GM23338 (cell line): ENCODE measurements around the gene KRTAP10-12. TPM values are rescaled to one million over a fixed set of nuclear protein-coding genes. Genes with fewer than 3 reads are reported as not detected.
"Not testable (repeated sequence)": the region's sequence is repeated elsewhere in the genome, so short reads cannot be mapped to it uniquely, and the experiment has no call there.

ENCODE experiments used
- ATAC-seq: fragments of 200-7000 bp; cut with Tn5 transposase; 3 replicates; pipeline ENCODE4 v1.9.1; 2020
- DNase-seq: peaks from one replicate; pipeline ENCODE4 v3.0.0-alpha.2; 2015; ENCODE audit warnings: low spot score
- H2AFZ ChIP-seq: fragments of 200-600 bp; sonication (generic); 2 replicates; pipeline ENCODE4 v1.8.0; 2016; ENCODE audit warnings: antibody characterized with exemption, mild to moderate bottlenecking, moderate library complexity
- H3F3A ChIP-seq: fragments of 200-600 bp; sonication (generic); replicated peaks from 2 replicates; pipeline ENCODE4 v1.8.0; 2017; ENCODE audit warnings: antibody characterized with exemption, mixed run types, low read depth
- H3K27ac ChIP-seq: fragments of 200-600 bp; sonication (generic); 2 replicates; pipeline ENCODE4 v1.6.1; 2016; ENCODE audit warnings: low read depth
- H3K27me3 ChIP-seq: fragments of 200-600 bp; sonication (generic); 2 replicates; pipeline ENCODE4 v1.8.0; 2016; ENCODE audit warnings: mild to moderate bottlenecking, mixed run types, moderate library complexity; ENCODE audit not compliant: insufficient read depth
- H3K36me3 ChIP-seq: fragments of 200-600 bp; sonication (generic); 2 replicates; pipeline ENCODE4 v1.8.0; 2016; ENCODE audit warnings: mild to moderate bottlenecking; ENCODE audit not compliant: insufficient read depth
- H3K4me1 ChIP-seq: fragments of 200-600 bp; sonication (generic); 2 replicates; pipeline ENCODE4 v1.8.0; 2016; ENCODE audit warnings: mild to moderate bottlenecking, moderate library complexity; ENCODE audit not compliant: insufficient read depth
- H3K4me2 ChIP-seq: fragments of 200-600 bp; sonication (generic); 2 replicates; pipeline ENCODE4 v1.7.1; 2017; ENCODE audit warnings: mixed run types
- H3K4me3 ChIP-seq: fragments of 200-600 bp; sonication (generic); 2 replicates; pipeline ENCODE4 v1.6.1; 2016; ENCODE audit warnings: mixed run types
- H3K79me2 ChIP-seq: fragments of 200-600 bp; sonication (generic); replicated peaks from 2 replicates; pipeline ENCODE4 v1.8.0; 2017; ENCODE audit warnings: mild to moderate bottlenecking; ENCODE audit not compliant: insufficient read depth
- H3K9me2 ChIP-seq: fragments of 200-600 bp; sonication (generic); 2 replicates; pipeline ENCODE4 v1.8.0; 2017; ENCODE audit not compliant: insufficient read depth
- H4K20me1 ChIP-seq: fragments of 200-600 bp; sonication (generic); replicated peaks from 2 replicates; pipeline ENCODE4 v1.8.0; 2017; ENCODE audit warnings: mild to moderate bottlenecking; ENCODE audit not compliant: insufficient read depth
- H3K27ac Mint-ChIP-seq: 2 replicates; pipeline ENCODE4 v1.8.0; 2020; ENCODE audit warnings: inconsistent platforms, mild to moderate bottlenecking, moderate library complexity, mixed read lengths
- H3K27me3 Mint-ChIP-seq: 3 replicates; pipeline ENCODE4 v1.8.0; 2022; ENCODE audit warnings: low read depth, mild to moderate bottlenecking, moderate library complexity, mixed read lengths, inconsistent platforms; ENCODE audit not compliant: insufficient read depth, poor library complexity
- H3K36me3 Mint-ChIP-seq: 3 replicates; pipeline ENCODE4 v1.8.0; 2021; ENCODE audit warnings: low read depth, mild to moderate bottlenecking, inconsistent platforms, moderate library complexity, mixed read lengths
- H3K4me1 Mint-ChIP-seq: 3 replicates; pipeline ENCODE4 v1.8.0; 2020; ENCODE audit warnings: mild to moderate bottlenecking, inconsistent platforms, mixed read lengths
- H3K4me3 Mint-ChIP-seq: 3 replicates; pipeline ENCODE4 v1.8.0; 2021; ENCODE audit warnings: moderate library complexity, mild to moderate bottlenecking, inconsistent platforms, mixed read lengths
- H3K9me3 Mint-ChIP-seq: 3 replicates; pipeline ENCODE4 v1.8.0; 2020; ENCODE audit warnings: moderate library complexity, mild to moderate bottlenecking, inconsistent platforms, mixed read lengths
- CREB1 ChIP-seq: fragments of 250-450 bp; sonication (Bioruptor Pico); IDR thresholded peaks from 2 replicates; pipeline ENCODE4 v1.5.0; 2020; ENCODE audit warnings: low read depth, mild to moderate bottlenecking, moderate library complexity
- CTCF ChIP-seq, 2 experiments: fragments of 200-600 bp in 1 of 2; sonication (generic) in 1 of 2; conservative IDR thresholded peaks; 2 replicates each; pipeline versions ENCODE4 v1.5.1 to v1.6.1; 2016 to 2017; ENCODE audit warnings: antibody characterized with exemption in 2 of 2, low read depth in 2 of 2, mild to moderate bottlenecking in 2 of 2, moderate library complexity in 1 of 2
- ETS1 ChIP-seq: IDR thresholded peaks from 2 replicates; pipeline ENCODE4 v1.6.1; 2016; ENCODE audit warnings: antibody characterized with exemption
- EZH2 ChIP-seq: fragments of 200-600 bp; sonication (generic); IDR thresholded peaks from one replicate; pipeline ENCODE4 v1.8.0; 2017; ENCODE audit warnings: antibody characterized with exemption, mild to moderate bottlenecking, low read depth; ENCODE audit not compliant: unreplicated experiment
- EZH2phosphoT487 ChIP-seq: fragments of 200-600 bp; sonication (generic); IDR thresholded peaks from one replicate; pipeline ENCODE4 v1.8.1; 2018; ENCODE audit warnings: antibody characterized with exemption; ENCODE audit not compliant: unreplicated experiment
- JUNB ChIP-seq: IDR thresholded peaks from one replicate; pipeline ENCODE4 v1.6.1; 2016; ENCODE audit warnings: antibody characterized with exemption; ENCODE audit not compliant: unreplicated experiment
- NANOG ChIP-seq: IDR thresholded peaks from 2 replicates; pipeline ENCODE4 v1.6.1; 2016; ENCODE audit warnings: antibody characterized with exemption, borderline replicate concordance
- POLR2AphosphoS5 ChIP-seq: IDR thresholded peaks from 2 replicates; pipeline ENCODE4 v1.6.1; 2016; ENCODE audit warnings: antibody characterized with exemption, low read depth
- REST ChIP-seq: IDR thresholded peaks from one replicate; pipeline ENCODE4 v1.6.1; 2018; ENCODE audit warnings: antibody characterized with exemption; ENCODE audit not compliant: unreplicated experiment
- STAT1 ChIP-seq: IDR thresholded peaks from one replicate; pipeline ENCODE4 v1.6.1; 2016; ENCODE audit warnings: antibody characterized with exemption; ENCODE audit not compliant: unreplicated experiment
- ZNF114 ChIP-seq: fragments of 250-450 bp; sonication (Bioruptor Pico); IDR thresholded peaks from 2 replicates; pipeline ENCODE4 v1.5.0; 2020; ENCODE audit warnings: mild to moderate bottlenecking, moderate library complexity
- ZNF331 ChIP-seq: fragments of 250-450 bp; sonication (Bioruptor Pico); IDR thresholded peaks from 2 replicates; pipeline ENCODE4 v1.5.0; 2020; ENCODE audit warnings: low read depth, mild to moderate bottlenecking, moderate library complexity
- long read RNA-seq: library from polyadenylated mRNA; unstranded; transcript quantifications from one replicate; pipeline ENCODE4 v2.0.0, GENCODE V29; 2020; ENCODE audit not compliant: unreplicated experiment
- polyA plus RNA-seq: library from polyadenylated mRNA; unstranded; fragments of >200 nt; fragmentation: Nextera tagmentation; extraction: Ambion mirVana; gene quantifications from 2 replicates; pipeline ENCODE4 v1.2.1, GENCODE V29; 2016
- total RNA-seq: library from RNA; depleted of rRNA; stranded (reverse); fragments of >200 nt; shearing (Covaris generic); gene quantifications from 2 replicates; pipeline ENCODE4 v1.2.3, GENCODE V29; 2014; rRNA removed

Gene KRTAP10-12
- not detected in 2 replicates for total RNA-seq
- not detected in 2 replicates for polyA plus RNA-seq
- long read RNA-seq, result 0 reads

GRCh38 chr21:44697172-44697810 is at the start of gene KRTAP10-12:
Gene KRTAP10-12, plus strand, starts transcription at chr21:44697172. Its CDS starts 30 bp downstream, at chr21:44697202.
- Mint-ChIP-seq H3K9me3 (peaks cover 15% of the 10 kb centered on the region; the same call in 2 of the 3 replicates), H3K36me3 (peaks cover 16% of the 10 kb centered on the region; the same call in 1 of the 3 replicates), H3K4me1 (peaks cover 54% of the 10 kb centered on the region), H3K27me3 (peaks cover 19% of the 10 kb centered on the region), H3K27ac (0 out of 2 replicates have a peak within 1 kb of the TSS, but pooled peaks have one; percentile 60)
- not testable (repeated sequence) for H3F3A ChIP-seq, H3K27ac ChIP-seq, H3K9me2 ChIP-seq, H3K4me3 ChIP-seq, DNase-seq, H3K36me3 ChIP-seq, ATAC-seq, H3K79me2 ChIP-seq, H3K4me3 Mint-ChIP-seq, H4K20me1 ChIP-seq, H3K27me3 ChIP-seq
- peak within 1 kb of the TSS; percentile 51; the same call in 1 of the 2 replicates for H3K4me2 ChIP-seq
- peaks cover 20% of the 10 kb centered on the region; the same call in 1 of the 2 replicates for H3K4me1 ChIP-seq
- peak within 1 kb of the TSS; percentile 74; the same call in 1 of the 2 replicates for H2AFZ ChIP-seq

- H3K36me3 ChIP-seq, result no peaks in the 10 kb centered on the region
- H3K36me3 Mint-ChIP-seq, result peaks cover 8% of the 10 kb centered on the region; the same call in 1 of the 3 replicates
- DNase-seq, result no peak
- no peak for TF ChIP-seq EZH2phosphoT487
- TF ChIP-seq ZNF114 (CRISPR knock-in tag), result no peak
- no peak for TF ChIP-seq NANOG
- no peak for TF ChIP-seq STAT1
- TF ChIP-seq CREB1, result no peak
- no peak for TF ChIP-seq ETS1
- TF ChIP-seq EZH2, result no peak
- TF ChIP-seq POLR2AphosphoS5, result no peak
- TF ChIP-seq REST, result no peak
- TF ChIP-seq JUNB, result no peak
- TF ChIP-seq ZNF331 (CRISPR knock-in tag), result no peak
- no peak for TF ChIP-seq CTCF (conservative IDR thresholded peaks at IDR 0.05; ENCODE audit: low read depth in 2 of 2)
Measured at GRCh38 chr21:44647222-44647552, 49.8 kb upstream of the KRTAP10-12 start.

More at GRCh38 chr21:44647222-44647552, 49.8 kb upstream of the KRTAP10-12 start:
- Histone ChIP-seq H3K27me3 (no peaks in the 10 kb centered on the region), H3K27ac (no peak overlapping the region), H3K79me2 (no peaks in the 10 kb centered on the region), H3F3A (no peaks in the 10 kb centered on the region), H4K20me1 (no peaks in the 10 kb centered on the region), H3K4me2 (no peak overlapping the region), H3K4me3 (no peak overlapping the region), H3K4me1 (no peaks in the 10 kb centered on the region), H2AFZ (no peak overlapping the region), H3K9me2 (no peaks in the 10 kb centered on the region)
- peaks cover 9% of the 10 kb centered on the region for H3K27me3 Mint-ChIP-seq
- peaks cover 10% of the 10 kb centered on the region for H3K4me1 Mint-ChIP-seq
- H3K27ac Mint-ChIP-seq, result no peak overlapping the region
- no peak overlapping the region for H3K4me3 Mint-ChIP-seq
- H3K9me3 Mint-ChIP-seq, result peaks cover 16% of the 10 kb centered on the region
- ATAC-seq, result peak; percentile 42
